Karpas-422 (cell line): ENCODE results near the gene SERPINE2. TPM values are rescaled to one million over a fixed set of nuclear protein-coding genes. Genes with fewer than 3 reads are reported as not detected.
A peak's percentile ranks its signal among the peaks of the same experiment; 100 is the strongest.

ENCODE experiments used
- DNase-seq: peaks from one replicate; pipeline ENCODE4 v3.0.0-alpha.2; 2015
- H2AFZ ChIP-seq: fragments of 200-600 bp; sonication (generic); 2 replicates; pipeline ENCODE4 v1.6.1; 2014; ENCODE audit warnings: antibody characterized with exemption, low read length, mixed read lengths
- H3K27ac ChIP-seq: fragments of 200-600 bp; sonication (generic); 2 replicates; pipeline ENCODE4 v1.5.1; 2014; ENCODE audit warnings: mild to moderate bottlenecking, low read length, moderate library complexity
- H3K27me3 ChIP-seq: fragments of 200-600 bp; sonication (generic); 2 replicates; pipeline ENCODE4 v1.6.1; 2014; ENCODE audit warnings: low read length, mixed read lengths
- H3K36me3 ChIP-seq: fragments of 200-600 bp; sonication (generic); 2 replicates; pipeline ENCODE4 v1.6.1; 2014; ENCODE audit warnings: low read length, mixed read lengths; ENCODE audit not compliant: insufficient read depth
- H3K4me1 ChIP-seq: fragments of 200-600 bp; sonication (generic); 2 replicates; pipeline ENCODE4 v1.6.1; 2014; ENCODE audit warnings: mild to moderate bottlenecking, low read length, mixed read lengths
- H3K4me2 ChIP-seq: fragments of 200-600 bp; sonication (generic); 2 replicates; pipeline ENCODE4 v1.6.1; 2014; ENCODE audit warnings: low read length, low read depth, mild to moderate bottlenecking; ENCODE audit not compliant: poor library complexity, severe bottlenecking
- H3K4me3 ChIP-seq: fragments of 200-600 bp; sonication (generic); 2 replicates; pipeline ENCODE4 v1.5.1; 2014; ENCODE audit warnings: mild to moderate bottlenecking, antibody characterized with exemption, low read length, mixed read lengths
- H3K79me2 ChIP-seq: fragments of 200-600 bp; sonication (generic); 2 replicates; pipeline ENCODE4 v1.6.1; 2014; ENCODE audit warnings: mild to moderate bottlenecking, low read length, mixed read lengths
- H3K9ac ChIP-seq: fragments of 200-600 bp; sonication (generic); 2 replicates; pipeline ENCODE4 v1.6.0; 2014; ENCODE audit warnings: low read length
- H3K9me2 ChIP-seq: fragments of 200-600 bp; sonication (generic), shearing (Covaris generic); replicated peaks from 2 replicates; pipeline ENCODE4 v1.6.0; 2014; ENCODE audit warnings: mild to moderate bottlenecking, low read length, moderate library complexity; ENCODE audit not compliant: insufficient read depth
- H3K9me3 ChIP-seq: fragments of 300-700, 200-600 bp; sonication (generic); 2 replicates; pipeline ENCODE4 v1.6.1; 2014; ENCODE audit warnings: low read length, mixed read lengths
- H4K20me1 ChIP-seq: fragments of 200-600 bp; sonication (generic); 2 replicates; pipeline ENCODE4 v1.6.1; 2014; ENCODE audit warnings: mild to moderate bottlenecking, antibody characterized with exemption, low read length, low read depth; ENCODE audit not compliant: insufficient read depth
- total RNA-seq: library from RNA; depleted of rRNA; stranded (reverse); fragments of >200 nt; shearing (Covaris generic); gene quantifications from 2 replicates; pipeline ENCODE4 v1.2.3, GENCODE V29; 2014; ENCODE audit warnings: low replicate concordance

The SERPINE2 gene
- total RNA-seq, 1 experiment from 2014 or later = 14.5 TPM

DNA sequence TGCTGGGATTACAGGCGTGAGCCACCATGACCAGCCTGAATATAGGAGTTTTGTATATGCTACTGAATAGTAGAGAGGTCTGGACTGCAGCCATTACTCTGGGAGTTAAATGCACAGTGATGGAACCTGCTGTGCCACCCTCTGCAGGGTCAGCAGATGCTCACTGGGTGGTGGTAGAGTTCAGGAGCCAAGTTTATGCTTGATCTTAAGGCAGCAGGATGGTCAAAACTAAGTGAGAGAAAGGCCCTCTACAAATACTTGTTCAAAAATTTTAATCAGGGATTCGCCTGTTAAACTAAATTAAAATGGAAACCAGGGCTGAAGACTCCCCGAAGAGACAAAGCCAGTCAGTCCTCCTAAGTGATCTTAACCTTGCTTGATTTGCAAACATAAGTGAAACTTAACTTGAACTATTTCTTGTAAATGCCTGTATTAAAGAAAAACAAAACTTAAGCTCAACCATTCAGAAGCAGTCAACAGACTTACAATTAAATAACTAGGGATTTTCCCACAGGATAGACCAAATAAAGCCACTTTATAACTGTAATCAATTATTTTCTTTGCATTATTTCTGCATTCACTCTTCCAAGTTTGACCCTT is 89.7 kb downstream of the SERPINE2 start:
- Histone ChIP-seq H3K79me2 (no peaks in the 10 kb centered on the region), H3K4me1 (peaks cover 33% of the 10 kb centered on the region), H3K9ac (no peak overlapping the region), H3K4me2 (no peak overlapping the region), H3K4me3 (no peak overlapping the region), H3K36me3 (no peaks in the 10 kb centered on the region), H3K9me3 (no peaks in the 10 kb centered on the region), H3K9me2 (no peaks in the 10 kb centered on the region), H3K27me3 (no peaks in the 10 kb centered on the region), H2AFZ (no peak overlapping the region), H3K27ac (no peak overlapping the region), H4K20me1 (no peaks in the 10 kb centered on the region)
- DNase-seq = no peak

DNA sequence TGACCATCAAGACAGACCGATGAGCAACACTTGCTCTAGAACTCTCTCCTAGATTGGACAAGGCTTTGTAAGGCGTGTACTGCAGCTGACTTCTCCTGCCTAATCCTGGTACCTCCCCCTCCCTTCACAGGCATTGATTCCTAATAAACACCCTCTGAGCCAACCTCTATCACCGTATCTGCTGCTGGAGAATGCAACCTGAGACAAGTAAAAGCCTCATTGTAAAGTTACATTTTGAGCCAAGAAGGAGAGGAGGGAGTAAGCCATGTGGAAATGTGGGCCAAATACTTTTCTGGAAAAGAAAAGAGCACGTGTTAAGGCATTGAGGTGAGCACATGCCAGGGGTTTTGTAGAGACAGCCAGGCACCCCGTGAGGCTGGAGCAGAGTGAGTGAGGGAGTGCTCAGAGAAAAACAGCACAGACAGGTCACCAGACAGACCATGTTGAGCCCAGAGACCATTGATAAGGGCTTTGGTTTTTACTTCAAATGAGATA is 91.3 kb downstream of the SERPINE2 start:
- no peaks in the 10 kb centered on the region for H3K36me3 ChIP-seq
- no peak overlapping the region for H3K4me2 ChIP-seq
- H3K9me3 ChIP-seq = no peaks in the 10 kb centered on the region
- H3K4me1 ChIP-seq = peaks cover 34% of the 10 kb centered on the region
- no peak for DNase-seq
- H2AFZ ChIP-seq = no peak overlapping the region
- H3K9ac ChIP-seq = no peak overlapping the region
- H3K9me2 ChIP-seq = no peaks in the 10 kb centered on the region
- no peaks in the 10 kb centered on the region for H3K79me2 ChIP-seq
- no peaks in the 10 kb centered on the region for H4K20me1 ChIP-seq
- no peak overlapping the region for H3K4me3 ChIP-seq
- no peak overlapping the region for H3K27ac ChIP-seq
- no peaks in the 10 kb centered on the region for H3K27me3 ChIP-seq

DNA sequence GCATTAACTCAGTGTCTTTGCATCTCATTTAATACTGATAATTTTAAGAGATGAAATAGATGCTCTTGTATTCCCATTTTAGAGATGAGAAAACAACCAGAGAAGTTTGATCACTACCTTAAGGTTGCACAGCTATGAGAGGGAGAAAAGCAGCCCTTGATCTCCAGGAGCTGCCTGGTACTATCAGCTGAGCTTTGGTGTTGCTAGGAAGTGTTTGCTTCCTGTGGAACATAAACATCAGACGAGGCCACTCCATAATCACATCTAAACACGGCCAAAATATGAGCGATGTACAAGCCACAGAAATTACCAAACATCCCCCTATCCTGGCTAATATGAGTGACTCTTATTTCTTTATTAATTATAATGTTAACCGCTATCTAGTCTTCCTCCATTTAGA is 93.3 kb downstream of the SERPINE2 start:
- peak overlapping the region; percentile 73 for H3K4me3 ChIP-seq
- no peak overlapping the region for H3K27ac ChIP-seq
- peak overlapping the region; percentile 80 for H2AFZ ChIP-seq
- no peaks in the 10 kb centered on the region for H3K27me3 ChIP-seq
- peak overlapping the region; percentile 78 for H3K9ac ChIP-seq
- H3K9me3 ChIP-seq = no peaks in the 10 kb centered on the region
- no peaks in the 10 kb centered on the region for H3K79me2 ChIP-seq
- peak overlapping the region; percentile 69 for H3K4me2 ChIP-seq
- no peaks in the 10 kb centered on the region for H3K36me3 ChIP-seq
- no peak for DNase-seq
- H4K20me1 ChIP-seq = no peaks in the 10 kb centered on the region
- peaks cover 21% of the 10 kb centered on the region for H3K4me1 ChIP-seq
- no peaks in the 10 kb centered on the region for H3K9me2 ChIP-seq

DNA sequence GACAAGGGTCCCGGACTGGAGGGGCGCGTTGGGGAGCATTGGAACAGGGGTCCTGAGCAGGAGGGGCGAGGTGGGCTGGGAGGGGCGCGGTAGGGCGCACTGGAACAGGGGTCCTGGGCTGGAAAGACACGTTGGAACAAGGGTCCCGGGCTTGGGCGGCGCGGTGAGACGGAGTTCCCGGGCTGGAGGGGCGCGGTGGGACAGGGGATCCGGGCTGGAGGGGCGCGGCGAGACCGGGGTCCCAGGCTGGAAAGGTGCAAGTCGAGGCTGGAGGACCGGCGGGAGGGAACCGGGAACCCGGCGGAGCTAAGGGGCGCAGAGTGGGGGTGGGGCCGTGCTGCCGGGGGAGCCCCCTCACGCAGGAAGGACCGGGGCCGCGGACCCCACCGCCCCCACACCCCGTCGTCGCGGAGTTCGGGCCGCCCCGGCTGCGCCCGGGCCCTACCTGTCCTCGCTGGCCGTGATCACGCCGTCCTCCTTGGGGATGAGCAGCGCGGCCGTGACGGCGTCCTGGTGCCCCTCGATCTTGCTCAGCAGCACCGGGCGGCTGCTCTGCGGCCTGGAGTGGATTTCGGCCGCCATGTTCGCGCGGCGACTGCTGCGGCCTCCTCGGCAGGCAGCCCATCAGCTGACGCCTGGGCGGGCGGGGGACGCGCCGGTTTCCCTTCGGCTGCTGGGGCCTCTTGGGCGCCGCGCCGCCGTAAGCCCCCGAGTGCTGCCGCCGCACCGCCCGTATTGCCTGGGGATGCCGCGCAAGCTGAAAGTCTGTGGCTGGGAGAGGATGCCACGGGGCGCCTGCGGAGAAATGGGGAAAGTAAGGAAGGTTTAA is 94.2 kb downstream of the SERPINE2 start, which contains the start of gene WDFY1:
TSS of gene WDFY1 (minus strand) at position 633 of the 829 bp plus-strand sequence. CDS start at position 582, 51 bp downstream.
- Histone ChIP-seq H3K79me2 (no peaks in the 10 kb centered on the region), H3K9me3 (no peaks in the 10 kb centered on the region), H3K9me2 (no peaks in the 10 kb centered on the region), H3K4me3 (peak within 1 kb of the TSS; percentile 73), H3K4me2 (peak within 1 kb of the TSS; percentile 69), H3K9ac (peak within 1 kb of the TSS; percentile 78), H3K36me3 (no peaks in the 10 kb centered on the region), H3K27ac (no peak within 1 kb of the TSS), H3K27me3 (no peaks in the 10 kb centered on the region), H2AFZ (peak within 1 kb of the TSS; percentile 86), H3K4me1 (peaks cover 15% of the 10 kb centered on the region), H4K20me1 (no peaks in the 10 kb centered on the region)
- peak; percentile 90 for DNase-seq

DNA sequence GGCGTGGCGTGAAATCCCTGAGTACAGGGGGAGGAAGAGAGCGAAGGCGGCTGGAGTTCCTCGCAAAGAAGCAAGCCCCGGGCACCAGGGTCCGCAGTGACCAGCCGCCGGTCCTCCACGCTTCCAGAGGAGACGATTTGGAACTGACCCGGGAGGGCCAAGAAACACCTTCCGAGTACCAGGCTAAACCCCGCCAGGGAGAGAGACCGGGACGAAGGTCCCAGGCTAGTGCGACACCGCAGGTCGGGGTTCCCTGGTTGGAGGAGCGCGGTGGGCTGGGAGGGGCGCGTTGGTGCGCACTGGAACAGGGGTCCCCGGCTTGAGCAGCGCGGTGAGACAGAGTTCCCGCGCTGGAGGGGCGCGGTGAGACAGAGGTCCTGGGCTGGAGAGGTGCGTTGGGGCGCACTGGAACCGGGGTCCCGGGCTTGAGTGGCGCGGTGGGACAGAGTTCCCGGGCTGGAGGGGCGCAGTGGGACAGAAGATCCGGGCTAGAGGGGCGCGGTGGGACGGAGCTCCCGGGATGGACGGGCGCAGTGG is 94.9 kb downstream of the SERPINE2 start:
- no peaks in the 10 kb centered on the region for H3K9me3 ChIP-seq
- peak overlapping the region; percentile 73 for H3K4me3 ChIP-seq
- H2AFZ ChIP-seq = peak overlapping the region; percentile 86; the same call in 1 of the 2 replicates
- no peaks in the 10 kb centered on the region for H3K36me3 ChIP-seq
- DNase-seq = no peak
- peaks cover 15% of the 10 kb centered on the region for H3K4me1 ChIP-seq
- H3K9me2 ChIP-seq = no peaks in the 10 kb centered on the region
- peak overlapping the region; percentile 69 for H3K4me2 ChIP-seq
- H4K20me1 ChIP-seq = no peaks in the 10 kb centered on the region
- no peaks in the 10 kb centered on the region for H3K79me2 ChIP-seq
- H3K27me3 ChIP-seq = no peaks in the 10 kb centered on the region
- H3K27ac ChIP-seq = no peak overlapping the region
- H3K9ac ChIP-seq = peak overlapping the region; percentile 78

DNA sequence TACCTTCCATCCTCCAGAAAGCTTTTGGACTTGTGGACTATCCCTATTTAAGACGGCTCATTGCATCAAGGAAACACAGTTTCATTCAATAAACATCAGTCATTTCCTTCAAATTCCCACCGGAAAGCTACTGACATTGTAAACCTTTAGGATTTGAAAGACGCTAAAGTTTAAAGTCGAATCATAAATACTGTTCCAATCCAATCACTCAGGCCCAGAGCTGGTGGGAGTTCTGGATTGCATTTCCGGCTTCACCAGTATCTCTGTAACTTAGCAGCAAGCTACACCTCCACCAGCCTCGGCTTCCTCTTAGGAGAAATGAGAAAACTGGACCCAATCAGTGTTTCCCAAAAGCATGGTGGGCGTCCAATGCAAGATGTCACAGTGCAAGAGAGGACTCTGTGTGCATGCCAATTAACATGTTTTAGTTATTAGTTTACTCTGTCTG is 95.5 kb downstream of the SERPINE2 start:
- Histone ChIP-seq H3K4me2 (no peak overlapping the region), H2AFZ (no peak overlapping the region), H3K4me3 (no peak overlapping the region), H3K9me2 (no peaks in the 10 kb centered on the region), H3K36me3 (no peaks in the 10 kb centered on the region), H3K27ac (no peak overlapping the region), H3K9me3 (no peaks in the 10 kb centered on the region), H4K20me1 (0 out of 2 replicates have a peak, but pooled peaks cover 2% of the 10 kb centered on the region), H3K4me1 (peaks cover 15% of the 10 kb centered on the region), H3K27me3 (no peaks in the 10 kb centered on the region), H3K9ac (no peak overlapping the region), H3K79me2 (no peaks in the 10 kb centered on the region)
- no peak for DNase-seq

DNA sequence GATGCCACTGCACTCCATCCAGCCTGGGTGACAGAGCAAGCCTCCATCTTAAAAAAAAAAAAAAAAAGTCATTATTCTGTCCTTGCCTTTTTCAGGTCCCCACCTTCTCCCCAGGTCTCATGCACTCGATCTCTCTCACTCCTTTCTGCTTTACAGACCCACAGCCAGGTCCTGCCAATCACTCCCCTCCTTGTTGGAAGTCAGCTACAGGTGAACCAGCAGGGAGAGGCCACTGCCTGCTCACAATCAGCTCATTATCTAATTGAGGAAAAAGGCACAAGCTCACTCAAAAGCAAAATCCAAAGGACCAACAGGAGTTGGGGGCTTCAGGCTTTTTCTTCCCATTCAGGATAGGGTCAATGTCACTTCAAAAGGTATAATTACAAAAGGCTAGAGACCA is 96.0 kb downstream of the SERPINE2 start:
- no peak for DNase-seq
- H3K79me2 ChIP-seq = no peaks in the 10 kb centered on the region
- 0 out of 2 replicates have a peak, but pooled peaks cover 2% of the 10 kb centered on the region for H4K20me1 ChIP-seq
- no peaks in the 10 kb centered on the region for H3K9me2 ChIP-seq
- H3K4me3 ChIP-seq = no peak overlapping the region
- H3K9ac ChIP-seq = no peak overlapping the region
- H2AFZ ChIP-seq = no peak overlapping the region
- H3K9me3 ChIP-seq = no peaks in the 10 kb centered on the region
- no peak overlapping the region for H3K4me2 ChIP-seq
- peaks cover 15% of the 10 kb centered on the region for H3K4me1 ChIP-seq
- no peaks in the 10 kb centered on the region for H3K27me3 ChIP-seq
- H3K36me3 ChIP-seq = no peaks in the 10 kb centered on the region
- H3K27ac ChIP-seq = no peak overlapping the region
